Endothelial cell of umbilical vein (primary cell): ENCODE results near the gene MED13. TPM values are rescaled to one million over a fixed set of nuclear protein-coding genes. Genes with fewer than 3 reads are reported as not detected.

Experiments
- BruUV-seq: library from RNA; stranded (reverse); fragments of 400-500 nt; replicated peaks from 2 replicates; lab custom pipeline; 2021; lab: Mats Ljungman, UMichigan
- CTCF ChIA-PET: fragments of 300-600, 350-600 bp; sonication (Branson Sonifier 250); formaldehyde crosslinking; loops from one replicate; lab custom pipeline; 2021; ENCODE audit warnings: antibody characterized with exemption, inconsistent platforms; lab: Charles Lee
- POLR2A ChIA-PET: fragments of 300-600, 350-600 bp; sonication (Branson Sonifier 250); formaldehyde crosslinking; loops from one replicate; lab custom pipeline; 2021; ENCODE audit warnings: antibody characterized with exemption, inconsistent platforms; lab: Charles Lee
- DNase-seq: peaks from one replicate; pipeline ENCODE4 v3.0.0-alpha.2; 2011; ENCODE audit warnings: low read depth, low spot score
- FAIRE-seq: peaks from 2 replicates; lab custom pipeline; 2011; peaks lifted over from hg19 to GRCh38; lab: Jason Lieb, UNC
- H2AFZ ChIP-seq: 2 replicates; pipeline ENCODE4 v1.6.0; 2012; ENCODE audit warnings: low read depth, low read length, control low read depth, inconsistent platforms
- H3K27ac ChIP-seq: 2 replicates; pipeline ENCODE4 v1.5.1; 2011; ENCODE audit warnings: low read depth, mild to moderate bottlenecking, control low read depth, low read length, moderate library complexity; ENCODE audit not compliant: insufficient read depth
- H3K27me3 ChIP-seq, 2 experiments: 2 replicates each; pipeline versions ENCODE4 v1.6.0 to v1.6.1; 2011; ENCODE audit warnings: low read length in 2 of 2, mixed read lengths in 1 of 2; ENCODE audit not compliant: control insufficient read depth in 2 of 2, insufficient read depth in 2 of 2
- H3K36me3 ChIP-seq, 2 experiments: 2 replicates in 1 of 2; 3 replicates in 1 of 2; pipeline ENCODE4 v1.5.1; 2011; ENCODE audit warnings: low read length in 2 of 2, mild to moderate bottlenecking in 1 of 2, moderate library complexity in 1 of 2; ENCODE audit not compliant: control insufficient read depth in 2 of 2, insufficient read depth in 2 of 2; ENCODE audit errors: extremely low read depth in 1 of 2
- H3K4me1 ChIP-seq: 3 replicates; pipeline ENCODE4 v1.5.1; 2011; ENCODE audit warnings: mild to moderate bottlenecking, low read length; ENCODE audit not compliant: control insufficient read depth, insufficient read depth; ENCODE audit errors: extremely low read depth
- H3K4me2 ChIP-seq: 2 replicates; pipeline ENCODE4 v1.6.1; 2011; ENCODE audit warnings: low read length, control low read depth, mixed read lengths; ENCODE audit not compliant: insufficient read depth
- H3K4me3 ChIP-seq, 3 experiments: fragments of 200-600 bp in 1 of 3; sonication (generic), shearing (Covaris generic) in 1 of 3; replicated peaks in 1 of 3; 2 replicates each; pipeline ENCODE4 v1.5.1; 2011 to 2016; ENCODE audit warnings: control low read depth in 3 of 3, low read length in 3 of 3, mild to moderate bottlenecking in 2 of 3, inconsistent platforms in 1 of 3, low read depth in 1 of 3, moderate library complexity in 1 of 3; ENCODE audit not compliant: insufficient read depth in 1 of 3
- H3K79me2 ChIP-seq: 2 replicates; pipeline ENCODE4 v1.6.0; 2012; ENCODE audit warnings: low read length, inconsistent platforms; ENCODE audit not compliant: control insufficient read depth, insufficient read depth
- H3K9ac ChIP-seq: replicated peaks from 2 replicates; pipeline ENCODE3; 2011; ENCODE audit warnings: low read length, control low read depth; ENCODE audit not compliant: insufficient read depth; ENCODE audit errors: extremely low read depth
- H3K9me1 ChIP-seq: replicated peaks from 3 replicates; pipeline ENCODE4 v1.6.0; 2011; ENCODE audit warnings: mild to moderate bottlenecking, low read length; ENCODE audit not compliant: control insufficient read depth, insufficient read depth; ENCODE audit errors: extremely low read depth
- H3K9me3 ChIP-seq: replicated peaks from 2 replicates; pipeline ENCODE4 v1.5.1; 2012; ENCODE audit warnings: low read length, inconsistent platforms; ENCODE audit not compliant: control insufficient read depth, insufficient read depth
- H4K20me1 ChIP-seq: replicated peaks from 2 replicates; pipeline ENCODE3; 2011; ENCODE audit warnings: mild to moderate bottlenecking, low read length; ENCODE audit not compliant: control insufficient read depth, insufficient read depth; ENCODE audit errors: extremely low read depth
- CTCF ChIP-seq, 2 donors: IDR thresholded peaks; 1 replicate in 1 of 2; 2 replicates in 1 of 2; pipeline ENCODE4 v1.5.1; 2011; ENCODE audit warnings: low read length in 2 of 2, mild to moderate bottlenecking in 2 of 2, moderate library complexity in 2 of 2, control low read depth in 1 of 2, inconsistent platforms in 1 of 2, low read depth in 1 of 2; ENCODE audit not compliant: insufficient read depth in 1 of 2; ENCODE audit errors: extremely low read depth in 1 of 2
- GATA2 ChIP-seq: IDR thresholded peaks from 2 replicates; pipeline ENCODE4 v1.7.0; 2011; ENCODE audit warnings: low read depth, mild to moderate bottlenecking, moderate library complexity, mixed read lengths, low read length; ENCODE audit not compliant: insufficient read length, insufficient read depth
- MAX ChIP-seq: IDR thresholded peaks from 2 replicates; pipeline ENCODE4 v1.6.1; 2011; ENCODE audit not compliant: insufficient read depth, insufficient read length
- POLR2A ChIP-seq: IDR thresholded peaks from 2 replicates; pipeline ENCODE4 v1.6.1; 2012; ENCODE audit warnings: low read depth, mild to moderate bottlenecking, control low read depth, low read length
- POLR2AphosphoS5 ChIP-seq: IDR thresholded peaks from 2 replicates; pipeline ENCODE4 v1.6.1; 2012; ENCODE audit warnings: low read depth, mild to moderate bottlenecking, control low read depth, low read length, moderate library complexity; ENCODE audit not compliant: insufficient read depth
- dilution Hi-C: fragments of 300-500 bp; cut with MboI; formaldehyde crosslinking; loops from one replicate; pipeline ENCODE4 v1.15.0; 2019; ENCODE audit warnings: low sequenced_read_pairs; ENCODE audit not compliant: extremely low pct_ligation_motif_present
- intact Hi-C: fragments of 100-400 bp; cut with micrococcal nuclease; formaldehyde crosslinking; loops from one replicate; pipeline ENCODE4 v1.10.0; 2022
- polyA plus RNA-seq, 4 experiments: library from polyadenylated mRNA; depleted of rRNA in 3 of 4; stranded (reverse) in 3 of 4; unstranded in 1 of 4; fragments of >200 nt; gene quantifications; 2 replicates each; pipeline versions ENCODE4 v1.2.1 to v1.2.3, GENCODE V29; 2011 to 2012; ENCODE audit warnings: missing spikeins in 1 of 4
- total RNA-seq: library from RNA; stranded (reverse); gene quantifications from 2 replicates; pipeline ENCODE4 v1.2.3, GENCODE V29; 2021

Gene MED13
- total and polyA plus RNA-seq, 2 donors (not counting 3 experiments of a cell fraction or from before 2014, with no cell fraction given): 11.6 to 49.6 TPM

- no peak overlapping the region for H3K4me3 ChIP-seq
- no peak for FAIRE-seq
- H3K4me1 ChIP-seq: no peaks in the 10 kb centered on the region
- TF ChIP-seq MAX (no peak), POLR2A (no peak), CTCF (IDR thresholded peaks at IDR 0.05; ENCODE audit: extremely low read depth in 1 of 2, insufficient read depth in 1 of 2, low read depth in 1 of 2, low read length in 2 of 2) (no peak), GATA2 (no peak), POLR2AphosphoS5 (no peak)
- intact Hi-C loops: no loop called here
- no peaks in the 10 kb centered on the region for H4K20me1 ChIP-seq
- no peaks in the 10 kb centered on the region for H3K79me2 ChIP-seq
- H3K36me3 ChIP-seq: no peaks in the 10 kb centered on the region
- H3K9ac ChIP-seq: no peak overlapping the region
- DNase-seq: no peak
- H3K9me1 ChIP-seq: no peaks in the 10 kb centered on the region
- POLR2A ChIA-PET: no interaction called here
- no peak overlapping the region for H2AFZ ChIP-seq
- peaks cover 2 to 3% of the 10 kb centered on the region in 2 experiments for H3K27me3 ChIP-seq
- BruUV-seq: no TSS peak
- H3K4me2 ChIP-seq: no peak overlapping the region
- no peaks in the 10 kb centered on the region for H3K9me3 ChIP-seq
- dilution Hi-C loops: no loop called here
- no peak overlapping the region for H3K27ac ChIP-seq
- CTCF ChIA-PET: interaction anchor here (0.7 to 0.9 kb wide), 2 partner anchors 13 to 17 kb away, joined by 3 to 4 read pairs; no protein-coding TSS in a partner anchor
Measured at GRCh38 chr17:62076864-62077788, 12.0 kb upstream of the MED13 start.
